K562 (cell line): ENCODE data around the gene MMP17. TPM values are rescaled to one million over a fixed set of nuclear protein-coding genes. Genes with fewer than 3 reads are reported as not detected.

Experiments used
- ATAC-seq: fragments of 200-7000 bp; cut with Tn5 transposase; 3 replicates; pipeline ENCODE4 v1.9.1; 2020; ENCODE audit warnings: moderate library complexity
- BruUV-seq: library from RNA; stranded (reverse); fragments of 400-500 nt; replicated peaks from 2 replicates; lab custom pipeline; 2021; lab: Mats Ljungman, UMichigan
- CTCF ChIA-PET: fragments of 300-600 bp; formaldehyde crosslinking; extraction: SDS; loops from one replicate; lab custom pipeline; 2021; ENCODE audit warnings: low intra/inter-chr PET ratio; lab: Yijun Ruan, JAX
- POLR2A ChIA-PET: fragments of 300-600, 350-650 bp; sonication (Branson Sonifier 250); formaldehyde crosslinking; extraction: SDS; loops from one replicate; lab custom pipeline; 2021; ENCODE audit warnings: antibody characterized with exemption, inconsistent platforms; lab: Yijun Ruan, JAX
- DNase-seq, 4 experiments: peaks; one replicate each; pipeline versions ENCODE4 v3.0.0 to v3.0.0-alpha.2; 2011 to 2018; ENCODE audit warnings: low spot score in 3 of 4, mixed read lengths in 3 of 4; ENCODE audit errors: extremely low read depth in 1 of 4
- FAIRE-seq: peaks from 2 replicates; lab custom pipeline; 2011; peaks lifted over from hg19 to GRCh38; lab: Jason Lieb, UNC
- H2AFZ ChIP-seq: 2 replicates; pipeline ENCODE4 v1.6.0; 2011; ENCODE audit warnings: low read depth, low read length, control low read depth, inconsistent platforms
- H3K27ac ChIP-seq: fragments of 200-600 bp; 3 replicates; pipeline ENCODE4 v1.8.0; 2011; ENCODE audit warnings: low read depth, mild to moderate bottlenecking, control low read depth, inconsistent platforms, low read length, moderate library complexity, mixed read lengths; ENCODE audit errors: extremely low read depth
- H3K27me3 ChIP-seq, 2 experiments: fragments of 300-600 bp in 1 of 2; 2 replicates in 1 of 2; 3 replicates in 1 of 2; pipeline versions ENCODE4 v1.6.0 to v1.8.0; 2011; ENCODE audit warnings: inconsistent platforms in 2 of 2, low read length in 2 of 2, mild to moderate bottlenecking in 1 of 2, mixed read lengths in 1 of 2, moderate library complexity in 1 of 2; ENCODE audit not compliant: control insufficient read depth in 2 of 2, insufficient read depth in 2 of 2
- H3K36me3 ChIP-seq: fragments of 300-600 bp; 3 replicates; pipeline ENCODE4 v1.8.0; 2011; ENCODE audit warnings: mild to moderate bottlenecking, low read length, inconsistent platforms; ENCODE audit not compliant: control insufficient read depth, insufficient read depth
- H3K4me1 ChIP-seq, 2 experiments: fragments of 200-600 bp in 1 of 2; replicated peaks in 1 of 2; 2 replicates in 1 of 2; 3 replicates in 1 of 2; pipeline versions ENCODE4 v1.5.1 to v1.8.0; 2011; ENCODE audit warnings: inconsistent platforms in 2 of 2, low read length in 2 of 2, mild to moderate bottlenecking in 1 of 2, mixed read lengths in 1 of 2, moderate library complexity in 1 of 2; ENCODE audit not compliant: control insufficient read depth in 2 of 2, insufficient read depth in 2 of 2
- H3K4me2 ChIP-seq: 2 replicates; pipeline ENCODE4 v1.6.1; 2011; ENCODE audit warnings: low read length, control low read depth, inconsistent platforms, mixed read lengths; ENCODE audit not compliant: insufficient read depth
- H3K4me3 ChIP-seq: fragments of 200-600 bp; sonication (generic), shearing (Covaris generic); 2 replicates; pipeline ENCODE4 v1.5.1; 2016; ENCODE audit warnings: control low read depth, inconsistent platforms
- H3K79me2 ChIP-seq: fragments of 200-600 bp; 3 replicates; pipeline ENCODE4 v1.8.0; 2011; ENCODE audit warnings: low read length, inconsistent platforms; ENCODE audit not compliant: control insufficient read depth, insufficient read depth
- H3K9ac ChIP-seq, 2 experiments: 2 replicates each; pipeline versions ENCODE4 v1.6.0 to v1.6.1; 2011; ENCODE audit warnings: low read depth in 2 of 2, low read length in 2 of 2, control low read depth in 1 of 2, inconsistent platforms in 1 of 2, mild to moderate bottlenecking in 1 of 2, mixed read lengths in 1 of 2; ENCODE audit not compliant: insufficient read depth in 1 of 2
- H3K9me1 ChIP-seq: one replicate; pipeline ENCODE4 v1.6.0; 2011; ENCODE audit warnings: inconsistent platforms, mild to moderate bottlenecking, low read length, moderate library complexity; ENCODE audit not compliant: control insufficient read depth, insufficient read depth
- H3K9me3 ChIP-seq: replicated peaks from 2 replicates; pipeline ENCODE4 v1.5.1; 2011; ENCODE audit warnings: low read depth, low read length, inconsistent platforms; ENCODE audit not compliant: control insufficient read depth, insufficient read depth
- H4K20me1 ChIP-seq: replicated peaks from 2 replicates; pipeline ENCODE4 v1.6.1; 2011; ENCODE audit warnings: low read length, inconsistent platforms, mixed read lengths; ENCODE audit not compliant: control insufficient read depth, insufficient read depth
- FIP1L1 ChIP-seq: fragments of 200-400 bp; formaldehyde crosslinking; IDR thresholded peaks from 2 replicates; pipeline ENCODE4 v1.6.1; 2018; ENCODE audit warnings: mild to moderate bottlenecking, low read depth, low read length; ENCODE audit not compliant: poor library complexity, severe bottlenecking
- KDM5B ChIP-seq: fragments of 200-600 bp; sonication (generic); IDR thresholded peaks from 2 replicates; pipeline ENCODE4 v1.6.1; 2012; ENCODE audit warnings: low read depth, mild to moderate bottlenecking, moderate library complexity, low read length, control low read depth, inconsistent platforms; ENCODE audit not compliant: insufficient replicate concordance
- POLR2G ChIP-seq: fragments of 200-400 bp; formaldehyde crosslinking; IDR thresholded peaks from 2 replicates; pipeline ENCODE4 v1.6.1; 2017; ENCODE audit warnings: low read depth, mild to moderate bottlenecking, antibody characterized with exemption, low read length, moderate library complexity
- ZNF121 ChIP-seq: sonication (generic); formaldehyde crosslinking; conservative IDR thresholded peaks from 2 replicates; pipeline ENCODE4 v1.8.0; 2022; ENCODE audit warnings: missing genetic modification reagents
- WGBS: fragments of 100-300 bp; shearing (Covaris generic); methylation state at CpG from one replicate; pipeline ENCODE4 v1.1.6; 2016; ENCODE audit warnings: low coverage, mixed read lengths; ENCODE audit not compliant: insufficient coverage; ENCODE audit errors: missing lambda C conversion rate; 5-methylcytosine and 5-hydroxymethylcytosine counted together
- in situ Hi-C: fragments of 300-500 bp; cut with MboI; formaldehyde crosslinking; loops from 4 replicates; pipeline ENCODE4 v1.15.0; 2018; ENCODE audit warnings: inconsistent platforms, mixed read lengths
- intact Hi-C: fragments of 100-400 bp; cut with micrococcal nuclease; formaldehyde crosslinking; loops from 2 replicates; pipeline ENCODE4 v1.14.2; 2022
- polyA plus RNA-seq, 8 experiments: library from polyadenylated mRNA; depleted of rRNA in 4 of 8; stranded (reverse) in 5 of 8; unstranded in 3 of 8; fragments of >200 nt; fragmentation: Nextera tagmentation in 2 of 8; fragmentation: Illumina TruSeq in 1 of 8; extraction: Ambion mirVana in 2 of 8; extraction: Trizol in 1 of 8; gene quantifications; 2 replicates each; pipeline versions ENCODE4 v1.2.1 to v1.2.3, GENCODE V29; 2011 to 2014; ENCODE audit warnings: inconsistent platforms in 1 of 8, missing spikeins in 1 of 8
- total RNA-seq, 7 experiments: library from RNA; depleted of rRNA in 6 of 7; stranded (reverse); fragments of >200 nt in 6 of 7; fragmentation: Illumina TruSeq in 2 of 7; extraction: Trizol in 2 of 7; gene quantifications; 2 replicates each; pipeline versions ENCODE4 v1.2.1 to v1.2.3, GENCODE V29; 2011 to 2021; ENCODE audit warnings: low replicate concordance in 1 of 7
- TF ChIP-seq, protein P1 (sequence below): fragments of 450-650 bp; IDR thresholded peaks from 2 replicates; pipeline ENCODE4 v1.6.1; 2016; ENCODE audit warnings: low read depth, mild to moderate bottlenecking, moderate library complexity
- TF ChIP-seq, protein P2 (sequence below): sonication (generic); formaldehyde crosslinking; IDR thresholded peaks from 2 replicates; pipeline ENCODE4 v1.8.1; 2023; ENCODE audit warnings: mild to moderate bottlenecking, missing genetic modification reagents
- TF ChIP-seq, protein P3 (sequence below): fragments of 450-650 bp; IDR thresholded peaks from 2 replicates; pipeline ENCODE4 v1.6.1; 2016

The MMP17 gene
- total and polyA plus RNA-seq, 9 of the 15 experiments (the other 6 are each of a cell fraction or from before 2014, with no cell fraction given) = 1.1 to 21.2 (median 17.1) TPM; not detected in 2

DNA sequence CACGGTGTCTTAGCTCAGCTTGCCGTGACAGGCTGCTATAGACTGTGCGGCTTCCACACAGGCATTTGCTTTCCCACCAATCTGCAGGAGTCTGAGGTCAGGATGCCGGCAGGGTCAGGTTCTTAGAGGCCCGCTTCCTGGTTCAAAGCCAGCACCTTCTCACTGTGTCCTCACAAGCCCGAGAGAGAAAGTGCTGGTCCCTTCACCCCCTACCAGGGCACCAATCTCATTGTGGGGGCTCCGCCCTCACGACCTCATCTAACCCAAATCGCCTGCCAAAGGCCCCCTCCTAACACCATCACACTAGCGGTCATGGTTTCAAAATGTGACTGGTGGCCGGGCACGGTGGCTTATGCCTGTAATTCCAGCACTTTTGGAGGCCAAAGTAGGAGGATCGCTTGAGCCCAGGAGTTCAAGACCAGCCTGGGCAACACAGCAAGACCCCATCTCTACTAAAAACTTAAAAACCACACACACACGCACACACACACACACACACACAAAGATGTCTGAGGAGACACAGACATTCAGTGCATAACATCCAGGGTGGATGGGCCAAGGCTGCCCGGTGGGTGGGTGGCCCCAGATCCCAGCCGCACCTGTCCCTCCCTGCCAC, 26.8 kb downstream of the MMP17 start:
- DNase-seq = no peak
- TF ChIP-seq ZNF121 (CRISPR knock-in tag) = peak; percentile 98
- TF ChIP-seq, protein P1, sequence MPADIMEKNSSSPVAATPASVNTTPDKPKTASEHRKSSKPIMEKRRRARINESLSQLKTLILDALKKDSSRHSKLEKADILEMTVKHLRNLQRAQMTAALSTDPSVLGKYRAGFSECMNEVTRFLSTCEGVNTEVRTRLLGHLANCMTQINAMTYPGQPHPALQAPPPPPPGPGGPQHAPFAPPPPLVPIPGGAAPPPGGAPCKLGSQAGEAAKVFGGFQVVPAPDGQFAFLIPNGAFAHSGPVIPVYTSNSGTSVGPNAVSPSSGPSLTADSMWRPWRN = no peak
- H3K4me2 ChIP-seq = no peak overlapping the region
- H3K9me3 ChIP-seq = no peaks in the 10 kb centered on the region
- ATAC-seq = no peak
- no peak overlapping the region; a peak in 1 of 4 replicates for H3K9ac ChIP-seq
- in situ Hi-C loops = no loop called here
- intact Hi-C loops = loop anchor here (5.0 kb wide), 1 partner anchor 147 kb away; no protein-coding TSS in a partner anchor
- no peaks in the 10 kb centered on the region for H3K9me1 ChIP-seq
- H3K4me3 ChIP-seq = no peak overlapping the region
- no peak overlapping the region for H3K27ac ChIP-seq
- WGBS = 46% methylated on average over 14 of the region's 16 CpGs
- no peaks in the 10 kb centered on the region for H4K20me1 ChIP-seq
- ChIA-PET POLR2A (no interaction called here), CTCF (no interaction called here)
- no peaks in the 10 kb centered on the region for H3K79me2 ChIP-seq
- H2AFZ ChIP-seq = no peak overlapping the region
- BruUV-seq = no TSS peak
- FAIRE-seq = no peak
- H3K27me3 ChIP-seq = no peaks in the 10 kb centered on the region
- H3K4me1 ChIP-seq = peaks cover 2 to 68% of the 10 kb centered on the region in 2 experiments; a peak in 4 of 5 replicates
- H3K36me3 ChIP-seq = no peaks in the 10 kb centered on the region

DNA sequence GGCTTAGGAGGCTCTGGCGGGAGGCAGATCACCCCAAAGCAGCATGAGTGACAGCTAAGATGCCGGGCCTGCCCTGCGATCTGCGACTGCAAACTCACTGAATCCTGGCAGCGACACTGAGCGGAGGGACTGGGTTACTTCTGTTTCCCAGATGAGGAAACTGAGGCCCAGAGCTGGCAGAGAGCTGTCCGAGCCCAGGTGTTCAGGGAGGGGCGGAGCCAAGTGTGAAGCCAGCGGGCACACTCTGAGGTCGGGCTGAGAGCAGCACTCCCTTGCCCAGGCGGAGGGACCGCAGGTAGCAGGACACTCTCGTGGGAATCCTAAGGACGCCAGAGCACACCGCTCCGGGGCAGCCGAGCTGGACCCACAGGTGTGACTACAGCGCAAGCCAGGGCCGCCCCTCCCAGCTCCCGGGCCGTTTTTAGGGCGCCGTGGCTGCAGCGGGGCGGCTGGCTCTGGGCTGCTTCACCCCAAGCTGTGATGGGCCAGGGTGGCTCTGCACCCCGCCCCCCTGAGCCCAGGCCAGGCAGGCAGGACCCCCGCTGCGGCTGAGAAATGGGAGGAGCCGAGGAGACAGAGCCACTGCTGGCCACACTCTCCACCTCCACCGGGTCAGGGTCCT, 27.4 kb downstream of the MMP17 start:
- peak; percentile 73 for TF ChIP-seq POLR2G
- TF ChIP-seq KDM5B = peak; percentile 20
- peak; percentile 57 for TF ChIP-seq FIP1L1
- TF ChIP-seq, protein P2, sequence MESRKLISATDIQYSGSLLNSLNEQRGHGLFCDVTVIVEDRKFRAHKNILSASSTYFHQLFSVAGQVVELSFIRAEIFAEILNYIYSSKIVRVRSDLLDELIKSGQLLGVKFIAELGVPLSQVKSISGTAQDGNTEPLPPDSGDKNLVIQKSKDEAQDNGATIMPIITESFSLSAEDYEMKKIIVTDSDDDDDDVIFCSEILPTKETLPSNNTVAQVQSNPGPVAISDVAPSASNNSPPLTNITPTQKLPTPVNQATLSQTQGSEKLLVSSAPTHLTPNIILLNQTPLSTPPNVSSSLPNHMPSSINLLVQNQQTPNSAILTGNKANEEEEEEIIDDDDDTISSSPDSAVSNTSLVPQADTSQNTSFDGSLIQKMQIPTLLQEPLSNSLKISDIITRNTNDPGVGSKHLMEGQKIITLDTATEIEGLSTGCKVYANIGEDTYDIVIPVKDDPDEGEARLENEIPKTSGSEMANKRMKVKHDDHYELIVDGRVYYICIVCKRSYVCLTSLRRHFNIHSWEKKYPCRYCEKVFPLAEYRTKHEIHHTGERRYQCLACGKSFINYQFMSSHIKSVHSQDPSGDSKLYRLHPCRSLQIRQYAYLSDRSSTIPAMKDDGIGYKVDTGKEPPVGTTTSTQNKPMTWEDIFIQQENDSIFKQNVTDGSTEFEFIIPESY (CRISPR knock-in tag) = no peak
- TF ChIP-seq, protein P3, sequence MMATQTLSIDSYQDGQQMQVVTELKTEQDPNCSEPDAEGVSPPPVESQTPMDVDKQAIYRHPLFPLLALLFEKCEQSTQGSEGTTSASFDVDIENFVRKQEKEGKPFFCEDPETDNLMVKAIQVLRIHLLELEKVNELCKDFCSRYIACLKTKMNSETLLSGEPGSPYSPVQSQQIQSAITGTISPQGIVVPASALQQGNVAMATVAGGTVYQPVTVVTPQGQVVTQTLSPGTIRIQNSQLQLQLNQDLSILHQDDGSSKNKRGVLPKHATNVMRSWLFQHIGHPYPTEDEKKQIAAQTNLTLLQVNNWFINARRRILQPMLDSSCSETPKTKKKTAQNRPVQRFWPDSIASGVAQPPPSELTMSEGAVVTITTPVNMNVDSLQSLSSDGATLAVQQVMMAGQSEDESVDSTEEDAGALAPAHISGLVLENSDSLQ = peak; percentile 57; the same call in 1 of the 2 replicates
- Histone ChIP-seq H4K20me1 (no peaks in the 10 kb centered on the region), H3K36me3 (no peaks in the 10 kb centered on the region), H3K79me2 (no peaks in the 10 kb centered on the region), H3K9ac (peak overlapping the region in 1 of 2 experiments; percentile 1; a peak in 2 of 4 replicates), H3K27ac (no peak overlapping the region), H3K4me2 (no peak overlapping the region), H3K4me1 (peaks cover 8 to 71% of the 10 kb centered on the region in 2 experiments; a peak in 4 of 5 replicates), H3K9me3 (no peaks in the 10 kb centered on the region), H2AFZ (no peak overlapping the region), H3K27me3 (no peaks in the 10 kb centered on the region), H3K4me3 (no peak overlapping the region), H3K9me1 (no peaks in the 10 kb centered on the region)
- BruUV-seq = no TSS peak
- no peak for FAIRE-seq
- POLR2A ChIA-PET = interaction anchor here (0.7 kb wide), 1 partner anchor 292 kb away, joined by 4 read pairs; no protein-coding TSS in a partner anchor
- WGBS = 40% methylated on average over 24 of the region's 30 CpGs
- intact Hi-C loops = no loop called here
- ATAC-seq = no peak
- peak in 2 of 4 experiments; percentile 54 to 57 for DNase-seq
- in situ Hi-C loops = no loop called here
- CTCF ChIA-PET = no interaction called here
